Suprapubic skin (tissue), 4 donors: ENCODE results near the gene AHRR. TPM values are rescaled to one million over a fixed set of nuclear protein-coding genes. Genes with fewer than 3 reads are reported as not detected.
"Not testable (repeated sequence)": the region's sequence is repeated elsewhere in the genome, so short reads cannot be mapped to it uniquely, and the experiment has no call there.

Source experiments
- DNase-seq, 2 donors: peaks; one replicate each; pipeline ENCODE4 v3.0.0-alpha.2; 2019; ENCODE audit warnings: low spot score in 2 of 2
- H3K27ac ChIP-seq: fragments of 200-600 bp; sonication (generic); one replicate; pipeline ENCODE4 v1.5.1; 2019
- H3K27me3 ChIP-seq: fragments of 200-600 bp; sonication (generic); one replicate; pipeline ENCODE4 v1.5.1; 2019
- H3K36me3 ChIP-seq: fragments of 200-600 bp; sonication (generic); one replicate; pipeline ENCODE4 v1.5.1; 2019
- H3K4me1 ChIP-seq: fragments of 200-600 bp; sonication (generic); one replicate; pipeline ENCODE4 v1.5.1; 2019
- H3K4me3 ChIP-seq: fragments of 200-600 bp; sonication (generic); one replicate; pipeline ENCODE4 v1.5.1; 2019; ENCODE audit warnings: mild to moderate bottlenecking
- H3K9me3 ChIP-seq: fragments of 200-600 bp; sonication (generic); one replicate; pipeline ENCODE4 v1.5.1; 2019
- EP300 ChIP-seq: sonication (generic); formaldehyde crosslinking; IDR thresholded peaks from one replicate; pipeline ENCODE4 v1.6.1; 2017; ENCODE audit warnings: antibody characterized with exemption
- POLR2A ChIP-seq, 2 donors: fragments of 450-650 bp; IDR thresholded peaks; one replicate each; pipeline ENCODE4 v1.6.1; 2017; ENCODE audit warnings: antibody characterized with exemption in 2 of 2, mild to moderate bottlenecking in 2 of 2, moderate library complexity in 2 of 2
- POLR2AphosphoS5 ChIP-seq, 3 donors: sonication (generic); formaldehyde crosslinking; IDR thresholded peaks; one replicate each; pipeline ENCODE4 v1.6.1; 2017; ENCODE audit warnings: antibody characterized with exemption in 3 of 3
- WGBS: methylation state at CpG from one replicate; pipeline ENCODE4 v1.1.5; 2018; 5-methylcytosine and 5-hydroxymethylcytosine counted together
- total RNA-seq, 4 donors: library from RNA; depleted of rRNA; stranded (reverse); fragments of >200 nt; gene quantifications; one replicate each; pipeline ENCODE4 v1.1.0, GENCODE V29; 2016
- TF ChIP-seq, protein P1 (sequence below), 2 donors: fragments of 200-600 bp in 1 of 2; fragments of 450-650 bp in 1 of 2; sonication (generic) in 1 of 2; IDR thresholded peaks; one replicate each; pipeline ENCODE4 v1.5.1; 2016 to 2019; ENCODE audit warnings: antibody characterized with exemption in 2 of 2, mild to moderate bottlenecking in 1 of 2, moderate library complexity in 1 of 2

Gene AHRR
- total RNA-seq: 10 to 100 TPM in 1 of 4 donors, 1 to 10 TPM in 3; 3.0 to 10.7 (median 4.2) TPM

- no peaks in the 10 kb centered on the region for H3K9me3 ChIP-seq
- H3K36me3 ChIP-seq: peaks cover 10% of the 10 kb centered on the region
- no CpG with 5 or more reads among the region's 51 CpGs for WGBS
- peaks cover 27% of the 10 kb centered on the region for H3K4me1 ChIP-seq
- no peak within 1 kb of the TSS for H3K27ac ChIP-seq
- peaks cover 52% of the 10 kb centered on the region for H3K27me3 ChIP-seq
- TF ChIP-seq, protein P1, sequence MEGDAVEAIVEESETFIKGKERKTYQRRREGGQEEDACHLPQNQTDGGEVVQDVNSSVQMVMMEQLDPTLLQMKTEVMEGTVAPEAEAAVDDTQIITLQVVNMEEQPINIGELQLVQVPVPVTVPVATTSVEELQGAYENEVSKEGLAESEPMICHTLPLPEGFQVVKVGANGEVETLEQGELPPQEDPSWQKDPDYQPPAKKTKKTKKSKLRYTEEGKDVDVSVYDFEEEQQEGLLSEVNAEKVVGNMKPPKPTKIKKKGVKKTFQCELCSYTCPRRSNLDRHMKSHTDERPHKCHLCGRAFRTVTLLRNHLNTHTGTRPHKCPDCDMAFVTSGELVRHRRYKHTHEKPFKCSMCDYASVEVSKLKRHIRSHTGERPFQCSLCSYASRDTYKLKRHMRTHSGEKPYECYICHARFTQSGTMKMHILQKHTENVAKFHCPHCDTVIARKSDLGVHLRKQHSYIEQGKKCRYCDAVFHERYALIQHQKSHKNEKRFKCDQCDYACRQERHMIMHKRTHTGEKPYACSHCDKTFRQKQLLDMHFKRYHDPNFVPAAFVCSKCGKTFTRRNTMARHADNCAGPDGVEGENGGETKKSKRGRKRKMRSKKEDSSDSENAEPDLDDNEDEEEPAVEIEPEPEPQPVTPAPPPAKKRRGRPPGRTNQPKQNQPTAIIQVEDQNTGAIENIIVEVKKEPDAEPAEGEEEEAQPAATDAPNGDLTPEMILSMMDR (IDR thresholded peaks at IDR 0.05): peak in 1 of 2 donors; percentile 65
- TF ChIP-seq EP300: no peak
- TF ChIP-seq POLR2A (IDR thresholded peaks at IDR 0.05): no peak
- no peak for TF ChIP-seq POLR2AphosphoS5 (IDR thresholded peaks at IDR 0.05)
- peak within 1 kb of the TSS; percentile 51 for H3K4me3 ChIP-seq
- peak; percentile 66 to 77 for DNase-seq
Observed at GRCh38 chr5:321230-321725, at the start of gene AHRR. AHRR (plus strand) TSS chr5:321714; CDS start chr5:343903, 22,189 bp downstream.

GRCh38 chr5:271828-272167 is 49.7 kb upstream of the AHRR start:
- Histone ChIP-seq H3K36me3 (peaks cover 15% of the 10 kb centered on the region), H3K4me1 (peaks cover 27% of the 10 kb centered on the region), H3K27ac (peak overlapping the region; percentile 84), H3K4me3 (peak overlapping the region; percentile 63)
- H3K27me3 ChIP-seq, H3K9me3 ChIP-seq, DNase-seq: not testable (repeated sequence)
- 2% methylated on average over 9 of the region's 41 CpGs for WGBS

DNA sequence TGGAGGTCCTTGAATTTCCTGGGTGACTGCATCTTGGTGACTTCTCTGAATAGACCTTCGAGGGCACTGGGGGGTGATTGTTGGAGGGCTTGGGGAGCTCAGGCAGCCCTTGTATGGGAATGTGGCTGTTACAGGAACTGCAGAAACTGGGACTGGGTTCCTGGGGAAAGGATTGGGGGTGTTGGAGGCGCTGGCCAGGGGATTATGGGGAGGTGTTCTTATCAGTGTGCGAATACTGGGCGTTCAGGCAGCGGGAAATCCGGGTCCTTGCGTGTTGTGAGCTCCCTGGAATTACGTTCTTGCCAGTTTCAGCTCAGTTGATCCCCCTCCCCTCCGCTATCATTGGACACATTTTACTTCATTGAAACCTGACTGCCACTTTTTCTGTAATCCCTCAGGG is 48.4 kb upstream of the AHRR start:
- peaks cover 27% of the 10 kb centered on the region for H3K4me1 ChIP-seq
- H3K27me3 ChIP-seq, DNase-seq, H3K9me3 ChIP-seq, H3K27ac ChIP-seq: not testable (repeated sequence)
- peaks cover 17% of the 10 kb centered on the region for H3K36me3 ChIP-seq
- 75% methylated on average over 9 of the region's 9 CpGs for WGBS
- peak overlapping the region; percentile 63 for H3K4me3 ChIP-seq

- Histone ChIP-seq H3K36me3 (peaks cover 17% of the 10 kb centered on the region), H3K4me3 (peak overlapping the region; percentile 63), H3K4me1 (peaks cover 27% of the 10 kb centered on the region)
- H3K27ac ChIP-seq, H3K9me3 ChIP-seq, DNase-seq, H3K27me3 ChIP-seq: not testable (repeated sequence)
- 82% methylated on average over 7 of the region's 7 CpGs for WGBS
Observed at GRCh38 chr5:273491-273890, 48.0 kb upstream of the AHRR start.

- 61% methylated on average over 7 of the region's 7 CpGs for WGBS
- not testable (repeated sequence) for H3K27me3 ChIP-seq, H3K4me3 ChIP-seq, DNase-seq, H3K27ac ChIP-seq, H3K9me3 ChIP-seq
- Histone ChIP-seq H3K4me1 (peaks cover 27% of the 10 kb centered on the region), H3K36me3 (peaks cover 17% of the 10 kb centered on the region)
Observed at GRCh38 chr5:274346-274745, 47.2 kb upstream of the AHRR start.

GRCh38 chr5:278646-279045 is 42.9 kb upstream of the AHRR start:
- TF ChIP-seq POLR2AphosphoS5 (IDR thresholded peaks at IDR 0.05) (no peak), POLR2A (IDR thresholded peaks at IDR 0.05) (no peak), EP300 (no peak)
- TF ChIP-seq, protein P1 (IDR thresholded peaks at IDR 0.05): no peak
- 88% methylated on average over 9 of the region's 9 CpGs for WGBS
- H3K4me1 ChIP-seq: peaks cover 8% of the 10 kb centered on the region
- H3K27me3 ChIP-seq: no peaks in the 10 kb centered on the region
- no peak overlapping the region for H3K27ac ChIP-seq
- H3K9me3 ChIP-seq: no peaks in the 10 kb centered on the region
- peaks cover 15% of the 10 kb centered on the region for H3K36me3 ChIP-seq
- no peak for DNase-seq
- H3K4me3 ChIP-seq: no peak overlapping the region

DNA sequence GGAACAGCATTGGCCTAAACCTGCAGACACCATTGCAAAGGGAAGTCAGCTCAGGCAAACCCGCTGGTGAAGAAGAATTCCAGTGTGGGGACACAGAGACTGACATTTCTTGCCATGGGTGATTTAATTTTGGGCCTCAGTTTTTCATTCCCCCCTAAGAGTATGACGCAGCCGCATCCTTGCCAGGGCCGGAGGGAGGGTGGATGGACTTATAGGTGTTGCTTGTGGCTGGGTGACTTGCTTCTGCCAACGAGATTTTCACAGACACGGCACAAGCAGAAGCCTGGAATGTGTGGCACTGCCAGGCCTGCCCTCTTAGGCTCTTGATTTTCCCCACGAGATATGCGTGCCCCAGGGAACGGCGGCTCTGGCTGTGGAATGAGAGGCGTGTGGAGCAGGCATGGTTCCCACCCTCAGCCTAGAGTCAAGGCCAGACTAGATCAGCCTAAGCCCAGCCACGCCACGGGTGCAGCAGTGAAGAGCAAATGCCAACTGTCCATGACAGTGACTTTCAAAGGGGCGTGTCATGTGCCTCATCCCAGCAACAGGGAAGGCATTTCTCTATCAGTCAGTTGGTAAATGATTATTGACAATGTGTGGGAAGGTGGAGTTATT is 42.4 kb upstream of the AHRR start:
- not testable (repeated sequence) for H3K4me1 ChIP-seq, DNase-seq, H3K9me3 ChIP-seq, H3K27ac ChIP-seq, H3K4me3 ChIP-seq, H3K27me3 ChIP-seq
- WGBS: 67% methylated on average over 8 of the region's 14 CpGs
- H3K36me3 ChIP-seq: peaks cover 17% of the 10 kb centered on the region

DNA sequence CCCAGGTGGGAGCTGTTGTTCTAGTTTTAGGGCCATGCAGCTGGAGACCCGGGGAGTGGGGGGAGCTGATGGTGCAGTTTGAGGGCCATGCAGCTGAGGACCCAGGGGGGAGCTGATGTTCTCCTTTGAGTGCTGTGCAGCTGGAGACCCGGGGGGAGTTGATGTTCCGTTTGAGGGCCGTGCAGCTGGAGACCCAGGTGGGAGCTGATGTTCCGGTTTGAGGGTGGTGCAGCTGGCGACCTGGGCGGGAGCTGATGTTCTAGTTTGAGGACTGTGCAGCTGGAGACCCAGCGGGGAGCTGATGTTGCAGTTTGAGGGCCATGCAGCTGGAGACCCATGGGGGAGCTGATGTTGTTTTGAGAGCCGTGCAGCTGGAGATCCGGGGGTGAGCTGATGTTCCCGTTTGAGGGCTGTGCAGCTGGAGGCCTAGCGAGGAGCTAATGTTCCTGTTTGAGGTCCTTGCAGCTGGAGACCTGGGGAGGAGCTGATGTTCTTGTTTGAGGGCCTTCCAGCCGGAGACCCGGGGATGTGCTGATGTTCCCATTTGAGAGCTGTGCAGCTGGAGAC is 35.4 kb upstream of the AHRR start:
- no peak for DNase-seq
- Histone ChIP-seq H3K36me3 (peaks cover 35% of the 10 kb centered on the region), H3K4me3 (no peak overlapping the region), H3K9me3 (no peaks in the 10 kb centered on the region), H3K4me1 (no peaks in the 10 kb centered on the region), H3K27ac (no peak overlapping the region), H3K27me3 (no peaks in the 10 kb centered on the region)
- WGBS: 75% methylated on average over 11 of the region's 14 CpGs
- TF ChIP-seq EP300: no peak
- TF ChIP-seq, protein P1 (IDR thresholded peaks at IDR 0.05): no peak
- no peak for TF ChIP-seq POLR2A (IDR thresholded peaks at IDR 0.05)
- TF ChIP-seq POLR2AphosphoS5 (IDR thresholded peaks at IDR 0.05): no peak

DNA sequence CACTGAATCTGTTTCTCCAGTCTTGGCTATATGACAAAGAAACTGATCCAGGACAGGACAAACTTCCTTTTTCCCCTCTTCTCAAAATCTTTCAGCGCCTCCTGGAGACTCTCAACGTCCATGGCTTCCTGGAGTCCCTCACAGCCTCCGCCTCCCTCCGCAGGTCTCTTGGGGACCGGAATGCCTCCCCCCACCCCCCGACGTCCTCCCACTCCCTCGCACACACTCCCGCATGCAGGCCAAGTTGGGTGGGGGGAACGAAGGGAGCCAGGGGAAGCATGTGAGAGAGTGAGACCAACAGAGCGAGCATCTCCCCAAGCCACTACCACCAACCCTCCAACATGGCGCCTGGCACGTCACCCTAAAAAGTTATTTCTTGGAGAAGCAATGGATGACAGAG is 31.3 kb upstream of the AHRR start:
- not testable (repeated sequence) for H3K4me1 ChIP-seq, H3K9me3 ChIP-seq, H3K27me3 ChIP-seq, H3K27ac ChIP-seq, H3K4me3 ChIP-seq
- peaks cover 20% of the 10 kb centered on the region for H3K36me3 ChIP-seq
- peak; percentile 37 to 40 for DNase-seq
- 90% methylated on average over 13 of the region's 13 CpGs for WGBS

DNA sequence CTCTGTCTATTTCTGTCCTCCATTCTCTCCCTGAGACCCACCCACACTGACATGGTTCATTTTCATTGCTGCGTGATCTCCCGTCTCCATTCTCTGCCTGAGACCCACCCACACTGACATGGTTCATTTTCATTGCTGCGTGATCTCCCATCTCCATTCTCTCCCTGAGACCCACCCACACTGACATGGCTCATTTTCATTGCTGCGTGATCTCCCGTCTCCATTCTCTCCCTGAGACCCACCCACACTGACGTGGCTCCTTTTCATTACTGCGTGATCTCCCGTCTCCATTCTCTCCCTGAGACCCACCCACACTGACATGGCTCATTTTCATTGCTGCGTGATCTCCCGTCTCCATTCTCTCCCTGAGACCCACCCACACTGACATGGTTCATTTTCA is 30.2 kb upstream of the AHRR start:
- DNase-seq, H3K27me3 ChIP-seq, H3K27ac ChIP-seq, H3K4me3 ChIP-seq, H3K4me1 ChIP-seq, H3K9me3 ChIP-seq: not testable (repeated sequence)
- peaks cover 14% of the 10 kb centered on the region for H3K36me3 ChIP-seq
- WGBS: 93% methylated on average over 10 of the region's 10 CpGs
